Measurements from ENCODE around the gene COL4A6.

Gene COL4A6

GRCh38 chrX:108130889-108131288, 307.3 kb downstream of the COL4A6 start:
- no peaks in the 10 kb centered on the region for H3K27me3 ChIP-seq (ENCODE audit: insufficient read depth, low read length)
- no peak overlapping the region for H2AFZ ChIP-seq (ENCODE audit: low read depth, low read length)
- peaks cover 2% of the 10 kb centered on the region for H3K9me3 ChIP-seq (ENCODE audit: low read length)
- no peak overlapping the region for H3K4me3 ChIP-seq (ENCODE audit: low read length)
- no peaks in the 10 kb centered on the region for H3K36me3 ChIP-seq (ENCODE audit: insufficient read depth, low read length)
- no peaks in the 10 kb centered on the region for H3K4me1 ChIP-seq (ENCODE audit: insufficient read depth, low read length)

- no peaks in the 10 kb centered on the region for H3K27me3 ChIP-seq (ENCODE audit: insufficient read depth, low read length)
- peaks cover 2% of the 10 kb centered on the region for H3K9me3 ChIP-seq (ENCODE audit: low read length)
- H3K36me3 ChIP-seq (ENCODE audit: insufficient read depth, low read length): no peaks in the 10 kb centered on the region
- peaks cover 2% of the 10 kb centered on the region for H3K4me1 ChIP-seq (ENCODE audit: insufficient read depth, low read length)
- no peak overlapping the region for H3K4me3 ChIP-seq (ENCODE audit: low read length)
- H2AFZ ChIP-seq (ENCODE audit: low read depth, low read length): no peak overlapping the region
Observed at GRCh38 chrX:108127152-108127551, 311.1 kb downstream of the COL4A6 start.

DNA sequence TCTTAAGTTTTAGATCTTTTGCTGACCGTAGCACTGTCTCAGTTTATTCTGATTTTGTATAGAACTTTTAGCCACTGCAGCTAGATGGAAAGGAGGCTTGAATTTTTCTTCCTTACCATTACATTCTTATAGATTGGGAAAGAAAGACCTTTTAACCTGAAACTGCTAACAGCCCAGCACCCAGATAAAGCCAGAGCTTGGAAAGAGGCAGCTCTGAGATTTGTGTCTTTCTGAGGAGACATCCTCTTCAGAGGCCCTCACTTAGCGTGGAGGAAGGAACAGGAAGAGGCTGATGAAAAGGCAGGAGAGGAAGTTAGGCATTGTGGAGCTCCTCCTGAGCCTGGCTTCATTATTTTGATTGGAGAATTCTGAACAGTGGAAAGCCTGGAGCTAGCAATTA, 311.6 kb downstream of the COL4A6 start:
- H3K4me3 ChIP-seq (ENCODE audit: low read length): no peak overlapping the region
- peaks cover 2% of the 10 kb centered on the region for H3K4me1 ChIP-seq (ENCODE audit: insufficient read depth, low read length)
- no peaks in the 10 kb centered on the region for H3K9me3 ChIP-seq (ENCODE audit: low read length)
- H3K27me3 ChIP-seq (ENCODE audit: insufficient read depth, low read length): no peaks in the 10 kb centered on the region
- no peaks in the 10 kb centered on the region for H3K36me3 ChIP-seq (ENCODE audit: insufficient read depth, low read length)
- no peak overlapping the region for H2AFZ ChIP-seq (ENCODE audit: low read depth, low read length)

- no peaks in the 10 kb centered on the region for H3K27me3 ChIP-seq (ENCODE audit: insufficient read depth, low read length)
- H3K9me3 ChIP-seq (ENCODE audit: low read length): no peaks in the 10 kb centered on the region
- no peak overlapping the region for H2AFZ ChIP-seq (ENCODE audit: low read depth, low read length)
- no peaks in the 10 kb centered on the region for H3K36me3 ChIP-seq (ENCODE audit: insufficient read depth, low read length)
- H3K4me1 ChIP-seq (ENCODE audit: insufficient read depth, low read length): peaks cover 2% of the 10 kb centered on the region
- H3K4me3 ChIP-seq (ENCODE audit: low read length): no peak overlapping the region
Observed at GRCh38 chrX:108123591-108124366, 314.4 kb downstream of the COL4A6 start.

- H3K36me3 ChIP-seq (ENCODE audit: insufficient read depth, low read length): no peaks in the 10 kb centered on the region
- H3K27me3 ChIP-seq (ENCODE audit: insufficient read depth, low read length): no peaks in the 10 kb centered on the region
- H3K4me3 ChIP-seq (ENCODE audit: low read length): no peak overlapping the region
- no peak overlapping the region for H2AFZ ChIP-seq (ENCODE audit: low read depth, low read length)
- H3K4me1 ChIP-seq (ENCODE audit: insufficient read depth, low read length): peaks cover 2% of the 10 kb centered on the region
- no peaks in the 10 kb centered on the region for H3K9me3 ChIP-seq (ENCODE audit: low read length)
Observed at GRCh38 chrX:108122748-108123147, 315.5 kb downstream of the COL4A6 start.

GRCh38 chrX:108121291-108121690, 316.9 kb downstream of the COL4A6 start:
- no peaks in the 10 kb centered on the region for H3K9me3 ChIP-seq (ENCODE audit: low read length)
- peaks cover 2% of the 10 kb centered on the region for H3K4me1 ChIP-seq (ENCODE audit: insufficient read depth, low read length)
- H3K27me3 ChIP-seq (ENCODE audit: insufficient read depth, low read length): no peaks in the 10 kb centered on the region
- no peak overlapping the region for H2AFZ ChIP-seq (ENCODE audit: low read depth, low read length)
- no peaks in the 10 kb centered on the region for H3K36me3 ChIP-seq (ENCODE audit: insufficient read depth, low read length)
- no peak overlapping the region for H3K4me3 ChIP-seq (ENCODE audit: low read length)

GRCh38 chrX:108117988-108118387, 320.2 kb downstream of the COL4A6 start:
- Histone ChIP-seq H3K27me3 (ENCODE audit: insufficient read depth, low read length) (no peaks in the 10 kb centered on the region), H2AFZ (ENCODE audit: low read depth, low read length) (no peak overlapping the region), H3K36me3 (ENCODE audit: insufficient read depth, low read length) (no peaks in the 10 kb centered on the region), H3K9me3 (ENCODE audit: low read length) (no peaks in the 10 kb centered on the region), H3K4me1 (ENCODE audit: insufficient read depth, low read length) (peaks cover 2% of the 10 kb centered on the region), H3K4me3 (ENCODE audit: low read length) (no peak overlapping the region)

- H3K4me1 ChIP-seq (ENCODE audit: insufficient read depth, low read length): no peaks in the 10 kb centered on the region
Observed at GRCh38 chrX:108114541-108114940, 323.7 kb downstream of the COL4A6 start.

More at GRCh38 chrX:108114541-108114940, 323.7 kb downstream of the COL4A6 start:
- Histone ChIP-seq H3K36me3 (ENCODE audit: insufficient read depth, low read length) (no peaks in the 10 kb centered on the region), H3K4me3 (ENCODE audit: low read length) (no peak overlapping the region), H2AFZ (ENCODE audit: low read depth, low read length) (no peak overlapping the region), H3K27me3 (ENCODE audit: insufficient read depth, low read length) (no peaks in the 10 kb centered on the region), H3K9me3 (ENCODE audit: low read length) (no peaks in the 10 kb centered on the region)

Measured in neuron (in vitro differentiated cells).